HCT116 (cell line): ENCODE data around the gene HYCC2. TPM values are rescaled to one million over a fixed set of nuclear protein-coding genes. Genes with fewer than 3 reads are reported as not detected.

ENCODE experiments used
- ATAC-seq: fragments of 200-7000 bp; cut with Tn5 transposase; 2 replicates; pipeline ENCODE4 v1.9.1; 2020; ENCODE audit warnings: mild to moderate bottlenecking, moderate library complexity
- BruUV-seq: library from RNA; stranded (reverse); fragments of 400-500 nt; replicated peaks from 2 replicates; lab custom pipeline; 2021; lab: Mats Ljungman, UMichigan
- CTCF ChIA-PET: fragments of 300-600 bp; sonication (Branson Sonifier 250); formaldehyde crosslinking; loops from one replicate; lab custom pipeline; 2021; ENCODE audit warnings: antibody characterized with exemption; lab: Charles Lee
- POLR2A ChIA-PET: fragments of 300-600, 350-600 bp; sonication (Branson Sonifier 250); formaldehyde crosslinking; loops from one replicate; lab custom pipeline; 2021; ENCODE audit warnings: antibody characterized with exemption; lab: Charles Lee
- RAD21 ChIA-PET, 2 experiments: fragments of 300-600 bp; sonication (Branson Sonifier 250); formaldehyde crosslinking; loops; one replicate each; lab custom pipeline; 2023; ENCODE audit warnings: low total read pairs in 2 of 2; ENCODE audit not compliant: uncharacterized antibody in 2 of 2, unreplicated experiment in 2 of 2, low non-redundant PET in 1 of 2; lab: Charles Lee
- DNase-seq: peaks from one replicate; pipeline ENCODE4 v3.0.0-alpha.2; 2010; ENCODE audit warnings: low read depth, low spot score
- H2AFZ ChIP-seq: fragments of 200-600 bp; shearing (Covaris generic), sonication (generic); 2 replicates; pipeline ENCODE4 v1.6.1; 2017; ENCODE audit warnings: low read depth, mixed run types, mixed read lengths, antibody characterized with exemption, low read length; ENCODE audit not compliant: poor library complexity, severe bottlenecking
- H3K27ac ChIP-seq: 2 replicates; pipeline ENCODE4 v1.5.1; 2012; ENCODE audit warnings: low read depth, low read length
- H3K27me3 ChIP-seq: fragments of 200-600 bp; sonication (generic); 2 replicates; pipeline ENCODE4 v1.6.1; 2016; ENCODE audit warnings: mixed run types, low read length, mixed read lengths; ENCODE audit not compliant: insufficient read depth
- H3K36me3 ChIP-seq, 2 experiments: fragments of 200-500 bp in 1 of 2; fragments of 200-600 bp in 1 of 2; sonication (Bioruptor generic) in 1 of 2; sonication (generic) in 1 of 2; 2 replicates each; pipeline versions ENCODE4 v1.5.1 to v1.6.1; 2014 to 2016; ENCODE audit warnings: low read length in 2 of 2, inconsistent platforms in 1 of 2, mixed read lengths in 1 of 2, mixed run types in 1 of 2; ENCODE audit not compliant: insufficient read depth in 2 of 2, control insufficient read depth in 1 of 2
- H3K4me1 ChIP-seq, 2 experiments: fragments of 200-600 bp in 1 of 2; sonication (generic) in 1 of 2; 2 replicates each; pipeline versions ENCODE4 v1.5.1 to v1.6.1; 2012 to 2017; ENCODE audit warnings: low read length in 2 of 2, inconsistent platforms in 1 of 2, mild to moderate bottlenecking in 1 of 2, mixed read lengths in 1 of 2, mixed run types in 1 of 2, moderate library complexity in 1 of 2; ENCODE audit not compliant: insufficient read depth in 2 of 2, control insufficient read depth in 1 of 2
- H3K4me2 ChIP-seq: fragments of 200-600 bp; sonication (generic); 2 replicates; pipeline ENCODE4 v1.6.1; 2017; ENCODE audit warnings: mixed run types, low read length, mixed read lengths
- H3K4me3 ChIP-seq, 2 experiments: fragments of 200-600 bp in 1 of 2; sonication (generic) in 1 of 2; replicated peaks in 1 of 2; 2 replicates each; pipeline ENCODE4 v1.5.1; 2011 to 2016; ENCODE audit warnings: low read length in 2 of 2, control low read depth in 1 of 2, low read depth in 1 of 2, mild to moderate bottlenecking in 1 of 2, mixed read lengths in 1 of 2, mixed run types in 1 of 2
- H3K79me2 ChIP-seq: fragments of 200-600 bp; sonication (generic); 2 replicates; pipeline ENCODE4 v1.6.1; 2017; ENCODE audit warnings: mild to moderate bottlenecking, mixed run types, low read length, moderate library complexity, mixed read lengths; ENCODE audit not compliant: insufficient read depth
- H3K9ac ChIP-seq: fragments of 200-600 bp; sonication (generic); 2 replicates; pipeline ENCODE4 v1.6.1; 2016; ENCODE audit warnings: low read length, mixed read lengths
- H3K9me2 ChIP-seq: fragments of 200-600 bp; sonication (generic), shearing (Covaris generic); 2 replicates; pipeline ENCODE4 v1.6.1; 2017; ENCODE audit warnings: mixed run types, mild to moderate bottlenecking, moderate library complexity; ENCODE audit not compliant: insufficient read depth
- H3K9me3 ChIP-seq, 2 experiments: fragments of 200-500 bp in 1 of 2; fragments of 200-600 bp in 1 of 2; sonication (Bioruptor generic) in 1 of 2; sonication (generic) in 1 of 2; 2 replicates each; pipeline ENCODE4 v1.6.1; 2014 to 2017; ENCODE audit warnings: low read length in 2 of 2, mixed read lengths in 2 of 2, inconsistent platforms in 1 of 2, low read depth in 1 of 2, mild to moderate bottlenecking in 1 of 2, mixed run types in 1 of 2, moderate library complexity in 1 of 2; ENCODE audit not compliant: control insufficient read depth in 1 of 2, insufficient read depth in 1 of 2
- H4K20me1 ChIP-seq: fragments of 200-600 bp; sonication (generic), shearing (Covaris generic); 2 replicates; pipeline ENCODE4 v1.6.1; 2017; ENCODE audit warnings: mixed run types, mild to moderate bottlenecking, moderate library complexity; ENCODE audit not compliant: insufficient read depth
- CEBPB ChIP-seq: IDR thresholded peaks from 2 replicates; pipeline ENCODE4 v1.6.1; 2012; ENCODE audit warnings: low read depth
- EGR1 ChIP-seq: IDR thresholded peaks from 2 replicates; pipeline ENCODE4 v1.6.1; 2012; ENCODE audit warnings: low read depth
- EZH2 ChIP-seq: fragments of 200-600 bp; sonication (generic); IDR thresholded peaks from 2 replicates; pipeline ENCODE4 v1.6.1; 2017; ENCODE audit warnings: antibody characterized with exemption, mixed run types
- EZH2phosphoT487 ChIP-seq: fragments of 200-600 bp; IDR thresholded peaks from 2 replicates; pipeline ENCODE4 v1.6.1; 2018; ENCODE audit warnings: antibody characterized with exemption, borderline replicate concordance
- FOSL1 ChIP-seq: IDR thresholded peaks from 2 replicates; pipeline ENCODE4 v1.6.1; 2012; ENCODE audit warnings: low read depth
- JUND ChIP-seq: IDR thresholded peaks from 2 replicates; pipeline ENCODE4 v1.6.1; 2012
- MAX ChIP-seq: IDR thresholded peaks from 2 replicates; pipeline ENCODE4 v1.6.1; 2012
- POLR2A ChIP-seq: IDR thresholded peaks from 2 replicates; pipeline ENCODE4 v1.7.0; 2011; ENCODE audit warnings: borderline replicate concordance; ENCODE audit not compliant: insufficient read depth, insufficient read length; ENCODE audit errors: extremely low read depth
- POLR2AphosphoS5 ChIP-seq: IDR thresholded peaks from 2 replicates; pipeline ENCODE4 v1.6.1; 2011; ENCODE audit warnings: mild to moderate bottlenecking, low read depth, low read length, moderate library complexity
- RAD21 ChIP-seq: IDR thresholded peaks from 2 replicates; pipeline ENCODE4 v1.6.1; 2012; ENCODE audit warnings: low read depth, mild to moderate bottlenecking
- SIN3A ChIP-seq: IDR thresholded peaks from 2 replicates; pipeline ENCODE4 v1.6.1; 2012; ENCODE audit warnings: low read depth
- TCF7L2 ChIP-seq: IDR thresholded peaks from 2 replicates; pipeline ENCODE4 v1.7.0; 2011; ENCODE audit warnings: borderline replicate concordance, inconsistent platforms; ENCODE audit not compliant: insufficient read depth, insufficient read length; ENCODE audit errors: extremely low read depth
- YY1 ChIP-seq: IDR thresholded peaks from 2 replicates; pipeline ENCODE4 v1.6.1; 2011; ENCODE audit warnings: low read length, low read depth, moderate library complexity, mild to moderate bottlenecking; ENCODE audit not compliant: insufficient replicate concordance; ENCODE audit errors: extremely low read depth
- ZFX ChIP-seq: fragments of 450-650 bp; IDR thresholded peaks from 2 replicates; pipeline ENCODE4 v1.6.1; 2017
- intact Hi-C: fragments of 100-400 bp; cut with micrococcal nuclease; formaldehyde crosslinking; loops from 2 replicates; pipeline ENCODE4 v1.10.0; 2022
- total RNA-seq: library from RNA; stranded (reverse); gene quantifications from one replicate; pipeline ENCODE4 v1.2.1, GENCODE V29; 2021; ENCODE audit not compliant: unreplicated experiment
- TF ChIP-seq, protein P1 (sequence below): IDR thresholded peaks from 2 replicates; pipeline ENCODE4 v1.6.1; 2011; ENCODE audit warnings: mild to moderate bottlenecking, low read length, moderate library complexity; ENCODE audit not compliant: insufficient replicate concordance; ENCODE audit errors: extremely low read depth

The HYCC2 gene
- total RNA-seq, 1 experiment from 2014 or later = 9.9 TPM

DNA sequence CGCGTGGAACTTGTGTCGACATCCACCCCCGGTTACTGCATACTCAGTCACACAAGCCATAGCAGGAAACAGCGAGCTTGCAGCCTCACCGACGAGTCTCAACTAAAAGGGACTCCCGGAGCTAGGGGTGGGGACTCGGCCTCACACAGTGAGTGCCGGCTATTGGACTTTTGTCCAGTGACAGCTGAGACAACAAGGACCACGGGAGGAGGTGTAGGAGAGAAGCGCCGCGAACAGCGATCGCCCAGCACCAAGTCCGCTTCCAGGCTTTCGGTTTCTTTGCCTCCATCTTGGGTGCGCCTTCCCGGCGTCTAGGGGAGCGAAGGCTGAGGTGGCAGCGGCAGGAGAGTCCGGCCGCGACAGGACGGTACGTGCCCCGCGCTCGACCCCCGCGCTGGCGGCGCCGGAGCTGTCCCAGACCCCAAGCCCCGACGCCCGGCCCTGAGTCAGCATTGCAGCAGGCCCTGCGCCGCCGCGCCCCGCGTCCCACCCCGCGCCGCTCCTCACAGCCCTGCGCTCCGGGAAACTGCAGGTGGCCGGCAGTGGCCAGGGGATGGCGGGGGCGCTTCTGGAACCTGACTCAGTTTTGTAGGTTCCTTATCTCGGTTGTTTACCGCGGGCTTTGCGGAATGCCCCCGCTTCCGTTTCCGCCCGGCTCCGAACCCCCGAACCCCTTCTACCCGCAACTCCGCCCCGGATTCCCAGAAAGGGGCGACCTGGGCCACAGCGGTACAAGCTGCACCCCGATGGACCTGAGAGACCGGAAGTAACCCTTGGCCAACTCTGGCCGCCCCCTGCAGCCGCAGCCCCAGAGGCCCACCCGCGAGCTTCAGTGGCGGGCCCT is 44.9 kb upstream of the HYCC2 start, which contains the start of gene CFLAR:
Gene CFLAR, plus strand, starts transcription at position 50 of the 844 bp plus-strand sequence. CDS start 13,702 bp downstream, outside the sequence.
- Histone ChIP-seq H3K9me2 (no peaks in the 10 kb centered on the region), H4K20me1 (no peaks in the 10 kb centered on the region), H3K4me1 (peaks cover 18 to 57% of the 10 kb centered on the region in 2 experiments), H3K27me3 (no peaks in the 10 kb centered on the region), H3K79me2 (peaks cover 52% of the 10 kb centered on the region)
- intact Hi-C loops = no loop called here
- DNase-seq = peak; percentile 34
- TF ChIP-seq EGR1 = peak; percentile 59; the same call in 1 of the 2 replicates
- TF ChIP-seq EZH2 = no peak
- 0 out of 2 replicates have a peak, but pooled peaks have one; percentile 15 for TF ChIP-seq MAX
- TF ChIP-seq EZH2phosphoT487 = no peak
- TF ChIP-seq, protein P1, sequence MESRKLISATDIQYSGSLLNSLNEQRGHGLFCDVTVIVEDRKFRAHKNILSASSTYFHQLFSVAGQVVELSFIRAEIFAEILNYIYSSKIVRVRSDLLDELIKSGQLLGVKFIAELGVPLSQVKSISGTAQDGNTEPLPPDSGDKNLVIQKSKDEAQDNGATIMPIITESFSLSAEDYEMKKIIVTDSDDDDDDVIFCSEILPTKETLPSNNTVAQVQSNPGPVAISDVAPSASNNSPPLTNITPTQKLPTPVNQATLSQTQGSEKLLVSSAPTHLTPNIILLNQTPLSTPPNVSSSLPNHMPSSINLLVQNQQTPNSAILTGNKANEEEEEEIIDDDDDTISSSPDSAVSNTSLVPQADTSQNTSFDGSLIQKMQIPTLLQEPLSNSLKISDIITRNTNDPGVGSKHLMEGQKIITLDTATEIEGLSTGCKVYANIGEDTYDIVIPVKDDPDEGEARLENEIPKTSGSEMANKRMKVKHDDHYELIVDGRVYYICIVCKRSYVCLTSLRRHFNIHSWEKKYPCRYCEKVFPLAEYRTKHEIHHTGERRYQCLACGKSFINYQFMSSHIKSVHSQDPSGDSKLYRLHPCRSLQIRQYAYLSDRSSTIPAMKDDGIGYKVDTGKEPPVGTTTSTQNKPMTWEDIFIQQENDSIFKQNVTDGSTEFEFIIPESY = no peak
- TF ChIP-seq SIN3A = no peak
- TF ChIP-seq CEBPB = no peak
- TF ChIP-seq RAD21 = no peak
- no peak for TF ChIP-seq JUND
- peak; percentile 89 for TF ChIP-seq ZFX
- peak; percentile 9 for TF ChIP-seq TCF7L2
- peak; percentile 43 for TF ChIP-seq POLR2A
- TF ChIP-seq FOSL1 = no peak
- TF ChIP-seq POLR2AphosphoS5 = peak; percentile 64
- TF ChIP-seq YY1 = no peak
- TF ChIP-seq, all 23 proteins: peak for 6
- ChIA-PET RAD21 (interaction anchor here (1.2 kb wide), 2 partner anchors 42 kb away, joined by 4 read pairs; no protein-coding TSS in a partner anchor), POLR2A (interaction anchor here (0.6 to 3.4 kb wide), 6 partner anchors 20 to 1247 kb away, joined by 3 to 8 read pairs (median 4); no protein-coding TSS in a partner anchor), CTCF (interaction anchor here (1.9 to 3.3 kb wide), 2 partner anchors 34 to 42 kb away, joined by 6 to 30 read pairs; no protein-coding TSS in a partner anchor)
- H3K36me3 ChIP-seq = no peaks in the 10 kb centered on the region
- peak within 1 kb of the TSS; percentile 96 for H3K27ac ChIP-seq
- BruUV-seq = no TSS peak
- peak within 1 kb of the TSS; percentile 84 for H3K4me2 ChIP-seq
- peak within 1 kb of the TSS; percentile 97 for H3K9ac ChIP-seq
- peak; percentile 47 for ATAC-seq
- H3K4me3 ChIP-seq = peak within 1 kb of the TSS; percentile 81
- no peak within 1 kb of the TSS for H2AFZ ChIP-seq
- no peaks in the 10 kb centered on the region for H3K9me3 ChIP-seq
